GM19455 (cell line): ENCODE data around the gene SEC31A.
"Not testable (repeated sequence)": the region's sequence is repeated elsewhere in the genome, so short reads cannot be mapped to it uniquely, and the experiment has no call there.

Source experiments
- ATAC-seq: cut with Tn5 transposase; IDR thresholded peaks from one replicate; pipeline ENCODE4 v1.9.1; 2021; ENCODE audit not compliant: unreplicated experiment

Gene SEC31A

GRCh38 chr4:82898322-82899243 lies 7.6 kb upstream of the SEC31A start:
- ATAC-seq: no peak

GRCh38 chr4:82896755-82897154 lies 5.8 kb upstream of the SEC31A start:
- no peak for ATAC-seq

- no peak for ATAC-seq
These were observed 3.0 kb upstream of the SEC31A start for GRCh38 chr4:82893942-82894341.

- no peak for ATAC-seq
These were observed 1.5 kb upstream of the SEC31A start for GRCh38 chr4:82892467-82892802.

- ATAC-seq: peak; percentile 6
These were observed 934 bp upstream of the SEC31A start for GRCh38 chr4:82891707-82892466.

GRCh38 chr4:82890528-82890900 lies 439 bp downstream of the SEC31A start:
- no peak for ATAC-seq

GRCh38 chr4:82889287-82889686 lies 1.7 kb downstream of the SEC31A start:
- ATAC-seq: no peak

GRCh38 chr4:82886147-82886942 lies 4.6 kb downstream of the SEC31A start:
- no peak for ATAC-seq

- ATAC-seq: no peak
These were observed 5.5 kb downstream of the SEC31A start for GRCh38 chr4:82885410-82885809.

GRCh38 chr4:82868572-82868971 lies 22.4 kb downstream of the SEC31A start:
- ATAC-seq: no peak

GRCh38 chr4:82866706-82867385 lies 24.1 kb downstream of the SEC31A start:
- no peak for ATAC-seq

- ATAC-seq: not testable (repeated sequence)
These were observed 24.9 kb downstream of the SEC31A start for GRCh38 chr4:82866033-82866432.

GRCh38 chr4:82865592-82865991 lies 25.4 kb downstream of the SEC31A start:
- ATAC-seq: no peak

GRCh38 chr4:82864336-82864979 lies 26.5 kb downstream of the SEC31A start:
- ATAC-seq: no peak

- no peak for ATAC-seq
These were observed 29.4 kb downstream of the SEC31A start for GRCh38 chr4:82861529-82861928.

GRCh38 chr4:82860487-82860886 lies 30.5 kb downstream of the SEC31A start:
- not testable (repeated sequence) for ATAC-seq

- no peak for ATAC-seq
These were observed 38.1 kb downstream of the SEC31A start for GRCh38 chr4:82852751-82853285.

- no peak for ATAC-seq
These were observed 38.8 kb downstream of the SEC31A start for GRCh38 chr4:82851885-82852750.

- no peak for ATAC-seq
These were observed 39.6 kb downstream of the SEC31A start for GRCh38 chr4:82851318-82851717.
